EH (cell line): ENCODE data around the gene DISP2.

ENCODE experiments used
- DNase-seq: peaks from one replicate; pipeline ENCODE4 v3.0.0-alpha.2; 2015; ENCODE audit warnings: low read depth

Gene DISP2

DNA sequence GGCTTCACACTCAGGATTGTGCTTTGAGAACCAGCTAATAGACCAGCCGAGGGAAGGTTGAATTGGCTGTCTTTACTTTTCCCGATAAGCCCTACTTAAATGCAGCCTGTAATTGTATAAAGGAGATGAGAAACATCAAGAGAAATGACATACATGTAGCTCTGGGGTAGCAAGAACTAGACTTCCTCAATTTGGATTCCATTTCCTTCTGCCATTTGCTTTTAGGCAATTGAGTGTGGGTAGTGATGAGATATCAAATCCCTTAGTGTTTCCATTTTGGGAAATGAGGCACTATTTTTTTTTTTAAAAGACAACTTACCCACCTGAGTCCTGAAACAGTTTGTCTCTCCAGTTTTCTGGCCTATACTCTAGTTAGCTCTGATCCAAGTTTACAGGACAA, 32.3 kb upstream of the DISP2 start:
- DNase-seq = no peak

DNA sequence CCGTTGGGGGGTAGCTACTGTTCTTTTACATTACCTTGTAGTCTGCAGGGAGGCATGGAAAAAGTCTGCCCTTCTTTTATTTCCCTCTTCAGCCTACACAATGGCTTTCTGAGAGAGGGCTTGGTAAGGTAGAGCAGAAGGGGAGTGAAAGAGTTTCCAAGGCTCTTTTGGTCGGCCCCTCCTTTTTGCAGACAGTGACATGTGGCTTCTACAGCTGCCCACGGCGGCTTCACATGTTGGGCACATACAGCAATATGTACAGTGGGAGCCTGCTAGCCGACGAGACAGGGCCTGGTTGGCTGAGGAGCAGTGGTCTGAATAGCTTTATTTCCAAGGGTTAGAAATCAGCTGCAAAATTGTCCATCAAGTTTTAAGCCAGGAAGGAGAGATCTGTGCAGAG, 30.6 kb upstream of the DISP2 start:
- no peak for DNase-seq

DNA sequence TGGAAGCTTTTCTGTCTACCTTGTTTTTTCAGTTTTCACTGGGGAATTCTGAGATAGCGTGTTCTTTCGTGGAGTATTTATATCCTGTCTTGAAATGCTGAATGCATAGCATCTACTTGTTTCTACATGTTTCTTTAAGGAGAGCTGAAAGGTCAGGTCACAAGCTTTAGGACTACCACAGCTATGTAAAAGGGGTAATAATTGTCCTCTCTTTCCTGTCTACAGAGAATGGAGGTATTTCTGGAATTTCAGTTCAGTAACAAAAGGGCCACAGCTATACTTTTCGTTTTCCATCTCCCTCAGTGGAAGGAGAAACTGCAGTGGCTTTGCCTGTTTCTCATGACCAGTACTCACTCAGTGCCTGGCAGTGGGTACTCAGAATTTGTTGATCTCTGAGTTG, 29.8 kb upstream of the DISP2 start:
- DNase-seq = peak; percentile 91

DNA sequence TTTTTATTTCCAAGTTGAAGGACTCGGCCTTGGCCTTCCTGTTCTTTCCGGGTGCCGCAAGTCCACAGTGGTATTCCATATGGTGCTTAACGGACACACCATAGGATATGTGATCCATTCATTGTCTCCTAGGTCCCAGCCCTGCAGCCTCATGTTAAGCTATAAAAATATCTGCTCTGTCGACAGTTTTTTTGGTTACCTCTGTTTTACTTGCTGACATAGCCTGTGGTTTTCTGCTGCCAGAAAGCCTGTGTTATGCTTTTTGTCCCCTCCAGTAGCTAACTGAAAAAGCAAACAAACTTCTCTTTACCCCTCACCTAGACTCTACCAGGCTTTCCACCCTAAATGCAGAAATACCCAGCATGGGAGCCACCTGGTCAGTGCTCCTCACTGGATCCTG, 29.3 kb upstream of the DISP2 start:
- peak; percentile 37 for DNase-seq

DNA sequence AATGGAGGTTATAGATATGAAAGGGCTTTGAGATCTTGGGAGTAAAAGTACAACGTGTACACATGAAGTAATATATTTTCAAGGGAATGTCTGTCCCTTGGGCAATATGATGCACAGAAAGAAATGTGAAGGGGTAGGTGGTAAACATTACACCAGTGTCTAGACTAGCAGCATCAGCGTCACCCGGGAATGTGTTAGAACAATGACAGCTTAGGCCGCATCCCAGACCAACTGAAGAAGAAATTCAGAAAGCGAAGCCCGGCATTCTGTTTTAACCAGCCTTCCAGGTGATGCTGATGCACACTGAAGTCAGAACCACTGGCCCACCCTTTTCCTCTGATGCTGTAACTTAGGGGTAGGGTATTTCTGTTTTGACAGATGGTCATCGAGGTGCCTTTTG, 28.2 kb upstream of the DISP2 start:
- DNase-seq = peak; percentile 32

DNA sequence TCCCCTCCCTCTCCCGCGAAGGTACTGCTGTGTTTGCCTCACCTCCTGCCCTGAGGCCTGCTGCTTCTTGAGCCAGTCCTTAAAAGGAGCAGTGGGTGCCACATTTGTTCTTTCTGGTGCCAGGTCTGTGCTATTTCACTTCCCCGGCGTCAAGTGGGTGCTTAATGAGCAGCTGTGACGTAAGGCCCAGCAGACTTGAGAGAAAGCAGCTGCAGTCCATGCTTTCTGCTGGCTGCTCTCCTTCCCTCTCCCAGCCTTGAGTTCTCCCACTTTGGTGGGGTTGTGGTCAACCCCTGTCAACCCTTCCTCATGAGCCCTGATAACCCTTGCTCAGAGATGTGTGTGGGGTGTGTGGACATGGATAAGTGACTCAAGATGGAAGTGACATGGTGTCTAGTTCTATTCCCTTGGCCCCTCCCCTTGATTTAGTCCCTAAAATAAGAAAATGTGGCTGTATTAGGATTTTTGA, 27.6 kb upstream of the DISP2 start:
- DNase-seq = peak; percentile 42

DNA sequence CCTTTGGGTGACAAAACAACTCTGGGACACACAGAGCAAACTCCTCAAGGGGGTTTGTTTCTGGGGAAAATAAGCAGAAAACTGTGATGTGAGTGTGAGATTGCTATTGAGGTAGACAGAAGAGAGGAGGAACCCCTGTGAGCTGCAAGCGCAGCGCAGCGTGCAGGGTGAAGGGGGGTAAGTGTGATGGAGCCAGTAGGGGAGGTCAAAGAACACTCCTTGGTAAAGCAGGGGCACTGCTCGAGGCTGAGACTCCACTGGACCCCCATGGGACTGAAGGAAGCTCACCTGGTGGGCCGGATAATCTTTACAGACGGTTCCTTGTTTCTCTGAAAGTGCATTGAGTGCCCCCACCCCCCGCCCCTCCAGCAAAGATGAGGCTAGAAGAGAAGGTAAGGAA, 27.0 kb upstream of the DISP2 start:
- no peak for DNase-seq

DNA sequence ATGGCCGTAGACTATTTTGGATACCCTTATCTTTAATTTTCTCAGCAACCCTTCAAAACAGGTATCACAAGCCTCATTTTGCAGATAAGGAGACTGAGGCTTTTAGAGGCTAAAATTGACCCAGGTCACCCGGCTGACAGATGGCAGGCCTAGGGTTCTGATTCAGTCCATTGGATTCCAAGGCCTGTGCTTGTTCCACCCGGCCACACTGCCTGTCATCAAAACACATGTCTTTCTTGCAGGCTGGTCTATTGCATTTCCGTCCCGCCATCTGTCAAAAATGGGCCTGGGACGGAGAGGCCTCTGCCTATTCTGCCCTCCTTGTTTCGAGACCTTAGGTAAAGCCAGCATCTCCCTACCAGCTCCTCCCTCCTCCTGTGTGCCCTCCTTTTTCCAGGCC, 26.4 kb upstream of the DISP2 start:
- no peak for DNase-seq

DNA sequence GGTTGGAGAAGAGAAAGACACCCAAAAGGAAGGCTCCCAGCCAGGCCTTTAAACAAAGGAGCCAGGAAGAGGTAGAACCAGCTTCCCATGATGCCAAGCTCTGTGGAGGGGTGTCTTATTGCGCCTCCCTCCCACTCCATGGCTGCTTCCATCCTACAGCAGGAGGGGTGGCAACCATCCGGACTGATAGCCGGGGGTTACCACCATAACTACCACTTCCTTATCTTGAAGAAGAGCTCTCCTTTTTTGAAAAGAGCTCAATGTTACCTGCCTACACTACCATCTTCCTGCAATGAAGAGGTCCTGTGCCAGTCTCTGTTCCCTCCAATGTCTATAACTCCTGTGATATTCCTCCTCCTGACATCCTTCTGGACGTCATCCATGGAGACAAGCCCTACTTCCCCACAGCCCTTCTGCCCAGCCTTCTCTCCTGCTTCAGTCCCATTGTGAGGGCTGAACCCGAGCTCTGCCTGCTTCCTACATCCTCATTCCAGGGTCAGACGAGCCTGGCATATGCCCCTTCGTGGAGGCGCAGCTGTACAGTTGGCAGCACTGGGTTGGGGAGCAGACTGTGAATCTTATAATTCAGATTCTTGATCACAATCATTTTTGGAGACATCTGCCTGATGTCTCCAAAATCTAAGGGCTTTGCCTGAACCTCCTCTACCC, 25.8 kb upstream of the DISP2 start:
- no peak for DNase-seq

DNA sequence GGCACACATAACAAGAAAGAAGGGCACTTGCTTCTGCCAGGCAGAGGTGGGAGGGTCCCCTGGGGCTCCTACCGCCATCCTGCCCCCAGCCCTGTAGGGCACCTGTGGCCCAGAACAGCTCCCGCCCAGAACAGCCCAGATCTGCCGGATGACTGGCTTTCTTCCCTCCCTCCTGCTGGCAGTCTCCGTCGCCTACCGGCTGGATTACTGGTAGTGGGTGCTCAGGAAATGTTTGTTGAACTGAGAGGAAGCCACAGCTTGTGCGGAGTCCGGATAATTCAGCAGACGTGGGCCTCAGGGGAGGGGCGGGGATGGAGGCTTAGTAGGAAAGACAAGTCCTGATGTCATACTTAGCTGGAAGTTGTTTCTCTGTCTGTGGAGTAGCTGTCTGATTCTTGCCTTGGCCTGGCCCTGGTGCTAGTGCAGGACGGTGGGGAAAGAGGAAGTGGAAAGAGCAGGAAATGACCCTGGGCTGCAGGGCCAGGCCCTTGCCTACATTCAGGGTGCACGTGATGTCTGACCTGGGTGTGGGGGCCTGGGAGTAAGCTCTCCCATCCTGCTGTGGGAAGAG, 24.0 kb upstream of the DISP2 start:
- peak; percentile 79 for DNase-seq

DNA sequence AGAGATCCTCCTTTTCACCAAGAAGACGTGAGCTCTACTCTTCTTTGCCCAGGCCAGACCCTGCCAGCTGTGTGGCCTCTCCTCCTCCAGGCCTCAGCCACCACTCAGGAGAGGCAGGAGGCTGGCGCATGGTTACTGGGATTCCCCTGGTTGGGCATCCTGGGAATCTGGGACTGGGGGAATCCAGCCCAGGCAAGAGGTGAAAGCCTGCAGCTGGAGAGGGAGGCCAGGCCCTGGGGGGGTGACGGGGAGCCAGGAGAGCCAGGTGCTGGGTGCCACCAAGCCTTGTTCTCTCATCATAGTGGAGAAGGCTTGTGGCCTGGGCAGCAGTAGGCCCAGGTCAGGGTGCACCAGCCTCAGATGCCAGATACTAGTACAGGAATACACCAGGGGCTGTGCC, 23.5 kb upstream of the DISP2 start:
- no peak for DNase-seq

DNA sequence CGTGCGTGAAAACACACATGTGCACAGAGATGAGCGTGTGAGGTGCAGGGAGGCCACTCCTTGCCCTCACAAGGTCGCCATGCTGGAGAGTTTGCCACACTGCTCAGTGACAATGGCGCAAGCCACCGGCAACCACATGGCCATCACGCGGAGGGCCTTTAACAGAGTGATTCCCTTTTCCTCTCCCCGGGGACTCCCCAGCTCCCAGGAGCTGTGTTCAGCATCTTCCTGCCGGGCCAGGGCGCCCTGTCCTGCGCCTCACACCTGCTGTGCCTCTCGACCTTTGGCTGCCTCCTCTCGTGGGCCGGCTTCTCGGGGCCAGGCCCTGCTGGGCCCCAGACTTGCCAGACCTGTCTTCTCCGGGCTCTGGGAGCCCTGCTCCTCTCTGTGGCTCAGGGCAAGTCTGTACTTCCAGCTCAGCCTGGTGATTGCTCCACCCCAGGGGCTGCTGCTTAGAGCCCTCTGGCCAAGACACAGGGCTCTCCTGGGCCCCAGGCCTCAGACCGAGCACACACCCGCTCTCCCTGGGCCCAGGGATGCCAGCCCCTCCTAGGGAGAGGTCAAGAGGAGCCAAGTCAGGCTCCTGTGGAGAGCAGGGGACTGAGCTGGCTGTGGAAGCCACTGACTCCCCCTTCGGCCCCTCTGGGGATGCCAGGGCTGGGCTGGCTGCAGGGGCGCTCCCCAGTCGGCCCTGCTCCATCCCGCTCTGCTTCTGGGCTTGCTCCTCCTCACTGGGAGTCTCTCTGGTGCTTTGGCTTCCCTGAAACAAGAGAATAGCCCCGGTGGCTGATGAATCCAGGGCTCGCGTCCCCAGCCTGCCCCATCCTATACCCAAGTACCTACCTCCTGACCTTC, 22.9 kb upstream of the DISP2 start:
- no peak for DNase-seq

DNA sequence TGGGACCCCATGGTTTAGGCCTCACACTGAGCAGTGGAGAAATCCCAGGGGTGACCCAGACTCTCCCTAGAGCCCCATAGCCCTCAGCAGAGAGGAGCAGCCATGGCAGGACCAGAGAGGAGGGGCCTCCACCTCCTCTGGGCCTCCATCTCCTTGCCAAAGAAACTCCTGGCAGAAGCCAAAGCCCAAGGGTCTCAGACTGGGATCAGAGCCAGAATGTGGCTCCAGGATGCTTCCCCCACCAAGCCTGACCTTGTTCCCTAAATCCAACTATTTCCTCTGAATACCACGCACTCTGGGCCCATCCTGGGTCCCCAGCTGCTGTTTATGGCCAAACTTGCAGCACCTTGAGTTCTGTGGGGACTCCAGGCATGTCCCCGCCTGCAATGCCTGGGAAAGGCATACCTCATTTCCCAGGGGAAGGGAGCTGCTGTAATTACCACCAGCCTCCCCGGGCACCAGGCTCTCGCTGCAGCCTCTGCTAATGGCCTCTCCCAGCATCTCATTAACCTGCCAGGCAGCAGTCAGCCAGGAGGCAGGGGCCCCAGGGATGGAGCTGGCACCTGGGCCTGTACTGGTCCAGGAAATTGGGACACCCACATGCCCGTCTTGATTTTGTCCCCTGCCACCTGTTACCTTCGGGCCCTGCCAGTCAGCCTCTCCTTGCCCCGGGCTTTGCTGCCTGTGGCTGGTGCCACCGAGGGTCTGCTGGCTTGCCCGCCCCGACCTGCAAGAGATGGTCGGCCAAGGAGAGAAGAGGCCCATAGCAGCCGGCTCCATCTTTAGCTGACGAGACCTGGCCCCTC, 21.9 kb upstream of the DISP2 start:
- DNase-seq = no peak

DNA sequence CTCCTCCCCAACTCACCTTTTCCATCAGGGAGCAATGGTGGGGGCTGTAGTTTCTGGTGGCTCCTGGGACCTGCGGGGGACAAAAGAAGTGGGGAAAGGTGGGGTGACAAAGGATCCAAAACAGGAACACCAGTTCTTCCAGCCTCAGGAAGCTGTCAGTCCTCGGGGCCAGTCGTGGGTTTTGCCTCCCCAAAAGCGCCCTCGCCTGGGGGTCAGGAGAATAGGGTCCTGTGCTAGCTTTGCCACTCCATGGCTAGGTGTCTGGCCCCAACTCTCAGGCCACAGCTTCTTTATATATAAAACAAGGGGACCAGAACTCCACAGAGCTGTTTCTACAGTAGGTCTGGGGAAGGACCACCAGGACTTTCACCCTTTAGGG, 21.3 kb upstream of the DISP2 start:
- no peak for DNase-seq

DNA sequence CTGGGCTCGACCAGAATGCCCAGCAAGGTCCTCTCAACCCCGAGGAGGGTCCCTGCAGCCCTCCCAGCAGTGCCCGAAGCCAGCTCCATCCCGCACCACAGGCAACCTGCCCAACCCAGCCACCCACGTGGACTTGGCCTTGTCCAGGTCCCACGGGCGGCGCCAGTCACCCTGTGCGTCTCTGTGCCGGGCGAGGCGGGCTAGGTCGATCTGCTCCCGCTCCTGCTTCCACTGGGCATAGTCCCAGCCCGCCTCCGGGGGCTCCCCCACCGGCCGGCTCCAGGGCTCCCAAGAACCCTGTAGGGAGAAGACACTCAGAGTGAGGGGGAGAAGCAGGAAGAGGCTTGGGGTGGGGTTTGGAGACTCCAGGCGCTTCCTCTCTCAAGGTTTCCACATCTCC, 20.4 kb upstream of the DISP2 start:
- DNase-seq = no peak

DNA sequence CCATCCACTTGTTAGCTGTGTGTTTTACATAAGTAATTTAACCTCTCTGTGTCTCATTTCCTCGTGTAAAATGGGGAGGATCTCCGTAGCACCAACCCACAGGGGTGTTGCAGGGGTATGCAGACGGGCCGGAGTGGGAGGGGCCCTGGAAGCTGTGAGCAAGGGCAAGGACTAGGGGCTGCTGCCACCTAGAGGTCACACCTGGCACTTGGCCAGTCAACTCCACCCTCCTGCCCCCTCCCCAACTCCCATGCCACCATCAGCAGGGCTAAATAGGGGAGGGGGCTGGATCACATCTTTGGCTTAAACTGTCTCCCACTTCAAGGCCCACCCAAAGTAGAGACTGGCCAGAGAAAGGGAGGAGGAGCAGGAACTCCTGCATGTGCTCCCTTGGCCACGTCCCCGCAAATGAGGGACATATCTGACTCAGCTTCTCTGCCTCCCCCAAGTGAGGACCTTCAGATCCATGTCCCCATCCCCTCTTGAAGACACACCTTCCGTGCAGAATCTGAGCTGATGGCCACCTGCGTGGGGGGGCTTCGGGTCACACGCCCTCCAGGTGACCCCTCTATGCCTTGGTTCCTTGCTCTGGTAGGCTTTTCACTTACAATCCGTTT, 19.9 kb upstream of the DISP2 start:
- DNase-seq = peak; percentile 81

DNA sequence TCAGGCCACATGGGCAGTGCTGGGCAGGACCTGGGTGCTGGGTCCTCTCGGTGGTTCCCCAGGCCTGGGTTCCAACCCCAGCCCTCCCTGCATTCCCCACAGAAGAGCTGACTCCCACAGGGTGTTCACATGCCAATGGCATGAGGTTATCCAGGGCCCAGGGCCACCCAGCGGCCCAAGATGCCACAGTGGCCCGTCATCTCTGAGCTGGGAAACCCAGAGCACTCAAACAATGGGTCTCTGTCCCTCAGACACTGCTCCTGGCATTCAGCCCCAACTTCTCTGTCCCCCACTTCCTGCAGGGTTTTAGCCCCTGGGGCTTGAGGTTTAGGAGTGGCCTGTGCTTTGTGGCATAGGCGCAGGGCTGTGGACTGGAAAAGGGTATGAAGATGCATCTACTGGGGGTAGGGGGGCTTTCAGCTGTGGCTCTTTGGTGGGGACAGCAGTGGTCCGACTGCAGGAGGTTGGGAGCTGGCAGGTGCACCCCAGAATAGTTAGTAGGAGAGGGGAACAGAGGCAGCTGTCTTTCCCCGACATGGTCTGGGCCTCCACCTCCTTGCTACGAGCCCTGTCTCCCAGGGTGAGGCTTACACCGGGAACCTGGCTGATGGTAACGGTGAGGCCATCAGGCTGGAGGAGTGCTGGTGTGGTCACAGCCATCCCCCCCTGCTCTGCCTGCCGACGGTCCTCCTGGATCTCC, 18.9 kb upstream of the DISP2 start:
- peak; percentile 99 for DNase-seq

DNA sequence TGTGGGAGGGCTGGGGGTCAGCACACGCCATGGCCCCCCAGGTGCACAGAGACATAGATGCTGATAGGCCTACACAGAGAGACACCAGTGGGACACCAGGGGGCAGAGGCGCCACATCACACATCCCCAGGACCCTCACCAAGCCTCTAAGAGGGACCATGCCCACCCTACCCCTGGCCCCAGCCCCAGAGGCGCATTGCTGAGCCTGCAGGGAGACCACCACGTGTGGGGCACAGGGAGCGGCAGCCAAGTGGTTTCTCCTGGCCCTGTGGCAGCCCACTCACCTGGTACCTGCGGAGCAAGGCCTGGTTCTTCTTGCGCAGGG, 18.4 kb upstream of the DISP2 start:
- no peak for DNase-seq

DNA sequence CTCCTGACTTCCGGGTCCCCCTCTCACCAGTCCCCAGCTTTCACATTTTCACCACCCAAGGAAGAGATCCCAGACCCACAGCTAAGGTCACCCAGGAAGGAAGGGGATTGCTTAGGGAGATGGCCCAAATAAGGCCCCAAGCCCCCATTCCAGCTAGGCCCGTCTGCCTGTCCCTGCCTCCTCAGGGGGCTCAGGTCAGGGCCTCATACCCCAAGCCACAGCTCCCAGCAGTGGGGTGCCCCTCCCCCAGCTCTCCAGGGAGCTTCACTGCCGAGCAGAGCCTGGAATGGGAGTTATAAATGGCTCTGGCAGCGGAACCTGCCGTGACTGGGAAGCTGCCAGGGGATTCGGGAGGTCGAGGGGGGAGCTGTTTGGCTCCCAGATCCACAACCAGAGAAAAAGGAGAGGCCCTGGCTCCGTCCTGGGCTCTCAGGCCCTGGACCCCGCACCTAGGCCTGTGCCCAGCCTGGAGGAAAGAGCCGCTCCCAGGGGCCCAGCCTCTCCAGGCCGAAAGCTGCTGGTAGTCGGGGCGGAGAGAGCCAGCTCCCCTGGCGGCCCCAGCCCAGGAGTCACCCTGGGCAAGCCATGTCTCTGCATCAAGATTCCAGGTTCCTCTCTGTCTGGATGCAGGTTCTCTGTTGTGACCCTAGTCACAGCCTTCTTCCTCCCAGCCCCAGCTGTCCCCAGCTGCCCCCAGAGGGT, 17.8 kb upstream of the DISP2 start:
- peak; percentile 92 for DNase-seq

DNA sequence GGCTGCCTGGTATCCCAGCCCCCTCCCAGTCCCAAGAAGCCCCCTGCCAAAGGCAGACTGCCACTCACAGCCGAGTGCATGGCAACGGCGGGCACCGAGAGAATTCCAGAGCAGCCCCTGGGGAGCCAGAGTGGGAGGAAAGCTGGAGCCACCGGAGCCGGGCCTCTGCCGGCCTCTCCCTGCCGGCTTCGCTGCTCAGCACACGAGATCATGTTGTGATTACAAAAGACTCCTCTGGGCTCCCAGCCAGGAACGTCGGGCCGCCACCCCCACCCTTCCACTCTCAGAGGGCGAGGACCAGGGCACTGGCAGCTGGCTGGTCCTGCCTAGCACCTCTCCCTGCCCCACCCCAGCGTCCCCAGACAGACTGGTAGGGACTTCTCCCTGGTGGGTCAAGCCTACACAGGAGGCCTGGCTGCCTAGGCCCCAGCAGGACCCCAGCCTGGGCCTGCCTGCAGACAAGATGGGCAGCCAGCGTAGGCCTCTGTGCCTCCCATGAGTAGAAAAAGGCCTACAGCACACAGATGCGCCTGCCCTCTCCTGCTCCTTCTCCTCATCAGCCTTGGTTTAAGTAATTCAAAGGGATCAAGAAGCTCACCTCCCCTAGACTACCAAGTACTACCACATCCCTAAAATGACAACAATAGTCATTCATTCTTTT, 17.1 kb upstream of the DISP2 start, which contains the start of gene CCDC9B:
Gene CCDC9B, minus strand, starts transcription at position 200 of the 661 bp plus-strand sequence. Its CDS starts 120 bp downstream, at position 80.
- peak; percentile 93 for DNase-seq
